Right cardiac atrium (tissue), 5 donors: ENCODE results near the gene CAV3. TPM values are rescaled to one million over a fixed set of nuclear protein-coding genes. Genes with fewer than 3 reads are reported as not detected.
"Not testable (repeated sequence)": the region's sequence is repeated elsewhere in the genome, so short reads cannot be mapped to it uniquely, and the experiment has no call there.

ENCODE experiments used
- ATAC-seq, 2 donors: fragments of 200-7000 bp; cut with Tn5 transposase; one replicate each; pipeline versions ENCODE4 v1.8.0 to v1.9.1; 2020; ENCODE audit warnings: moderate library complexity in 2 of 2, mild to moderate bottlenecking in 1 of 2
- DNase-seq, 3 donors: peaks; one replicate each; pipeline ENCODE4 v3.0.0-alpha.2; 2020
- H3K27ac ChIP-seq: one replicate; pipeline ENCODE4 v1.5.1; 2013; ENCODE audit warnings: mild to moderate bottlenecking, low read length, control low read depth, moderate library complexity
- H3K27me3 ChIP-seq: one replicate; pipeline ENCODE4 v1.6.1; 2013; ENCODE audit not compliant: control insufficient read depth, insufficient read depth
- H3K4me1 ChIP-seq: one replicate; pipeline ENCODE4 v1.6.1; 2013; ENCODE audit warnings: low read length; ENCODE audit not compliant: control insufficient read depth, insufficient read depth
- H3K4me3 ChIP-seq: one replicate; pipeline ENCODE4 v1.5.1; 2013; ENCODE audit warnings: low read length, control low read depth
- H3K9me3 ChIP-seq: one replicate; pipeline ENCODE4 v1.6.1; 2013; ENCODE audit warnings: low read length; ENCODE audit not compliant: control insufficient read depth
- WGBS: extraction: QIAGEN DNeasy Blood & Tissue Kit; methylation state at CpG from one replicate; pipeline ENCODE4 v1.1.7; 2013; 5-methylcytosine and 5-hydroxymethylcytosine counted together
- intact Hi-C, 4 donors: fragments of 100-400 bp; cut with DNase I; formaldehyde crosslinking; loops; one replicate each; pipeline versions ENCODE4 v1.11.0 to v1.14.0; 2022 to 2023
- polyA plus RNA-seq: library from polyadenylated mRNA; stranded (reverse); fragments of 200-250 nt; gene quantifications from one replicate; pipeline ENCODE4 v1.2.3, GENCODE V29; 2013
- total RNA-seq, 4 donors: library from RNA; stranded (reverse); fragmentation: NEBNext Ultra II Directional; extraction: Animal tissue kit (Norgen Biotek cat#: 25700); gene quantifications; one replicate each; pipeline ENCODE4 v1.2.1, GENCODE V29; 2021
- donor health status: healthy with polysubstance abuse.
- donor health status: DM: no; HTN: yes; CAD: no.
- donor health status: DM: no; HTN: no; CAD: no.
- donor health status: DM: no; HTN: yes; CAD: no; lungs with severe emphysema.
- donor health status: DM: yes; HTN: yes; CAD: no.

Gene CAV3
- total and polyA plus RNA-seq, 5 donors: 18.8 to 27.7 (median 23.4) TPM

GRCh38 chr3:8713901-8714759 is 19.5 kb upstream of the CAV3 start:
- 79% methylated on average over 14 of the region's 14 CpGs for WGBS
- intact Hi-C loops: no loop called here
- H3K9me3 ChIP-seq: no peaks in the 10 kb centered on the region
- no peak for DNase-seq
- H3K27ac ChIP-seq: no peak overlapping the region
- H3K27me3 ChIP-seq: no peaks in the 10 kb centered on the region
- H3K4me1 ChIP-seq: no peaks in the 10 kb centered on the region
- H3K4me3 ChIP-seq: no peak overlapping the region
- ATAC-seq: no peak

GRCh38 chr3:8715757-8716156 is 17.8 kb upstream of the CAV3 start:
- intact Hi-C loops, H3K9me3 ChIP-seq, DNase-seq, H3K4me3 ChIP-seq, H3K27ac ChIP-seq, H3K4me1 ChIP-seq, ATAC-seq, H3K27me3 ChIP-seq: not testable (repeated sequence)
- WGBS: 89% methylated on average over 12 of the region's 12 CpGs

GRCh38 chr3:8722808-8723207 is 10.8 kb upstream of the CAV3 start:
- ATAC-seq (no peak), DNase-seq (no peak)
- WGBS: 78% methylated on average over 5 of the region's 5 CpGs
- peaks cover 3% of the 10 kb centered on the region for H3K9me3 ChIP-seq
- H3K27ac ChIP-seq: no peak overlapping the region
- H3K4me1 ChIP-seq: no peaks in the 10 kb centered on the region
- no peaks in the 10 kb centered on the region for H3K27me3 ChIP-seq
- H3K4me3 ChIP-seq: no peak overlapping the region
- intact Hi-C loops: no loop called here

- Histone ChIP-seq H3K27me3 (no peaks in the 10 kb centered on the region), H3K4me1 (no peaks in the 10 kb centered on the region), H3K4me3 (no peak overlapping the region), H3K27ac (no peak overlapping the region), H3K9me3 (peaks cover 3% of the 10 kb centered on the region)
- intact Hi-C loops: no loop called here
- 64% methylated on average over 3 of the region's 3 CpGs for WGBS
- DNase-seq (no peak), ATAC-seq (no peak)
Measured at GRCh38 chr3:8723612-8724011, 10.0 kb upstream of the CAV3 start.

- no peak overlapping the region for H3K4me3 ChIP-seq
- WGBS: 92% methylated on average over 3 of the region's 3 CpGs
- H3K4me1 ChIP-seq: no peaks in the 10 kb centered on the region
- ATAC-seq (no peak), DNase-seq (no peak)
- H3K27ac ChIP-seq: no peak overlapping the region
- no peaks in the 10 kb centered on the region for H3K27me3 ChIP-seq
- intact Hi-C loops: no loop called here
- peaks cover 3% of the 10 kb centered on the region for H3K9me3 ChIP-seq
Measured at GRCh38 chr3:8724108-8724752, 9.4 kb upstream of the CAV3 start.

GRCh38 chr3:8727605-8728512 is 5.7 kb upstream of the CAV3 start:
- Histone ChIP-seq H3K9me3 (peaks cover 3% of the 10 kb centered on the region), H3K4me1 (no peaks in the 10 kb centered on the region), H3K27ac (no peak overlapping the region), H3K27me3 (no peaks in the 10 kb centered on the region), H3K4me3 (no peak overlapping the region)
- ATAC-seq: no peak
- 78% methylated on average over 9 of the region's 9 CpGs for WGBS
- DNase-seq: no peak
- intact Hi-C loops: no loop called here

- no peak overlapping the region for H3K27ac ChIP-seq
- DNase-seq (no peak), ATAC-seq (no peak)
- no peak overlapping the region for H3K4me3 ChIP-seq
- WGBS: 90% methylated on average over 3 of the region's 3 CpGs
- intact Hi-C loops: no loop called here
- no peaks in the 10 kb centered on the region for H3K27me3 ChIP-seq
- peaks cover 3% of the 10 kb centered on the region for H3K9me3 ChIP-seq
- peaks cover 4% of the 10 kb centered on the region for H3K4me1 ChIP-seq
Measured at GRCh38 chr3:8729479-8729878, 4.1 kb upstream of the CAV3 start.

- ATAC-seq (no peak), DNase-seq (no peak)
- Histone ChIP-seq H3K9me3 (peaks cover 3% of the 10 kb centered on the region), H3K4me1 (peaks cover 6% of the 10 kb centered on the region), H3K4me3 (no peak overlapping the region), H3K27ac (no peak overlapping the region), H3K27me3 (no peaks in the 10 kb centered on the region)
- WGBS: 56% methylated on average over 3 of the region's 3 CpGs
- intact Hi-C loops: no loop called here
Measured at GRCh38 chr3:8730656-8731055, 2.9 kb upstream of the CAV3 start.

GRCh38 chr3:8732413-8732812 is 1.2 kb upstream of the CAV3 start:
- 72% methylated on average over 4 of the region's 4 CpGs for WGBS
- DNase-seq (no peak), ATAC-seq (no peak)
- Histone ChIP-seq H3K9me3 (no peaks in the 10 kb centered on the region), H3K27ac (no peak overlapping the region), H3K4me3 (no peak overlapping the region), H3K27me3 (no peaks in the 10 kb centered on the region), H3K4me1 (peaks cover 7% of the 10 kb centered on the region)
- intact Hi-C loops: no loop called here

GRCh38 chr3:8734137-8734878 is 706 bp downstream of the CAV3 start:
- intact Hi-C loops: no loop called here
- peak; percentile 75 to 76 for ATAC-seq
- peak in 1 of 3 donors; percentile 19 for DNase-seq
- H3K27me3 ChIP-seq: no peaks in the 10 kb centered on the region
- 65% methylated on average over 19 of the region's 19 CpGs for WGBS
- H3K4me3 ChIP-seq: peak overlapping the region; percentile 30
- peak overlapping the region; percentile 92 for H3K27ac ChIP-seq
- peaks cover 7% of the 10 kb centered on the region for H3K4me1 ChIP-seq
- no peaks in the 10 kb centered on the region for H3K9me3 ChIP-seq
